Measurements from ENCODE around the gene ZNF467. TPM values are rescaled to one million over a fixed set of nuclear protein-coding genes. Genes with fewer than 3 reads are reported as not detected.

Gene ZNF467
- total RNA-seq, 1 experiment from 2014 or later: 11.3 TPM

DNA sequence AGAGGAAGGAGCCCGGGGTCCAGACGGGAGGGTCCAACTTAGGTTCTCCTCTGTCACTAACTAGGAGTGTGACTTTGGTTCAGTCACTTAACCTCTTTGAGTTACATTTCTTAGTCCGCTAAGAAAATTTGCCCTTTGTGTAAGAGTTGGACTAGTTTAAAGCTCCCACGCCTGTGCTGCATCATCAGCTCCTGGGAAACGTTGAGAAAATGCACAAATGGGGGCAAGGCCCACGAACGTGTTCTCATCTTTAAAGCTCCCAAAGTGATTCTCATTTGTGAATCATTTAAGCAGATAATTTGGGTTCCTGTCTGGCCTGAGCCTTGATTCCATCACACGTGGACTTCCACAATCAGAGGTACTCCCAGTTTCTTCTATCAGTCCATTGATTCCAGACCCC lies 6.3 kb downstream of the ZNF467 start:
- intact Hi-C loops (cut with micrococcal nuclease): no loop called here
- H3K4me3 ChIP-seq (replicated peaks in 1 of 2; ENCODE audit: low read depth in 1 of 2, low read length in 2 of 2): no peak overlapping the region
- H3K4me1 ChIP-seq (ENCODE audit: control insufficient read depth in 1 of 2, insufficient read depth in 2 of 2, low read length in 2 of 2): peaks cover 6 to 10% of the 10 kb centered on the region in 2 experiments; a peak in 3 of 4 replicates
- H3K79me2 ChIP-seq (ENCODE audit: insufficient read depth, low read length): no peaks in the 10 kb centered on the region
- DNase-seq (ENCODE audit: low read depth, low spot score): no peak
- CTCF ChIA-PET: no interaction called here
- H3K36me3 ChIP-seq (ENCODE audit: control insufficient read depth in 1 of 2, insufficient read depth in 2 of 2, low read length in 2 of 2): no peaks in the 10 kb centered on the region
- POLR2A ChIA-PET: no interaction called here
- H3K4me2 ChIP-seq (ENCODE audit: low read length): no peak overlapping the region
- no peaks in the 10 kb centered on the region for H3K9me3 ChIP-seq (ENCODE audit: control insufficient read depth in 1 of 2, insufficient read depth in 1 of 2, low read depth in 1 of 2, low read length in 2 of 2)
- no peak overlapping the region for H2AFZ ChIP-seq (ENCODE audit: low read depth, low read length, poor library complexity, severe bottlenecking)
- H3K9ac ChIP-seq (ENCODE audit: low read length): no peak overlapping the region
- no peak for ATAC-seq
- RAD21 ChIA-PET (ENCODE audit: low non-redundant PET in 1 of 2, low total read pairs in 2 of 2, uncharacterized antibody in 2 of 2, unreplicated experiment in 2 of 2): no interaction called here
- no peak overlapping the region for H3K27ac ChIP-seq (ENCODE audit: low read depth, low read length)
- no peaks in the 10 kb centered on the region for H4K20me1 ChIP-seq (ENCODE audit: insufficient read depth)
- no peaks in the 10 kb centered on the region for H3K27me3 ChIP-seq (ENCODE audit: insufficient read depth, low read length)
- BruUV-seq (replicated peaks): no TSS peak
- no peaks in the 10 kb centered on the region for H3K9me2 ChIP-seq (ENCODE audit: insufficient read depth)
- TF ChIP-seq ZFX (IDR thresholded peaks at IDR 0.05): no peak
- TF ChIP-seq MAX (IDR thresholded peaks at IDR 0.05): no peak
- TF ChIP-seq POLR2AphosphoS5 (IDR thresholded peaks at IDR 0.05; ENCODE audit: low read depth, low read length): no peak
- TF ChIP-seq EZH2 (IDR thresholded peaks at IDR 0.05): no peak
- no peak for TF ChIP-seq ELF1 (IDR thresholded peaks at IDR 0.05; ENCODE audit: borderline replicate concordance, low read depth)
- no peak for TF ChIP-seq JUND (IDR thresholded peaks at IDR 0.05)

GRCh38 chr7:149766135-149766675 lies 7.2 kb downstream of the ZNF467 start:
- CTCF ChIA-PET: no interaction called here
- no peak for DNase-seq (ENCODE audit: low read depth, low spot score)
- H3K79me2 ChIP-seq (ENCODE audit: insufficient read depth, low read length): no peaks in the 10 kb centered on the region
- H3K9me3 ChIP-seq (ENCODE audit: control insufficient read depth in 1 of 2, insufficient read depth in 1 of 2, low read depth in 1 of 2, low read length in 2 of 2): no peaks in the 10 kb centered on the region
- no TSS peak for BruUV-seq (replicated peaks)
- H3K9ac ChIP-seq (ENCODE audit: low read length): no peak overlapping the region
- no peaks in the 10 kb centered on the region for H4K20me1 ChIP-seq (ENCODE audit: insufficient read depth)
- no peak overlapping the region for H3K4me2 ChIP-seq (ENCODE audit: low read length)
- no peak for ATAC-seq
- intact Hi-C loops (cut with micrococcal nuclease): no loop called here
- H3K27ac ChIP-seq (ENCODE audit: low read depth, low read length): no peak overlapping the region
- no peak overlapping the region for H3K4me3 ChIP-seq (replicated peaks in 1 of 2; ENCODE audit: low read depth in 1 of 2, low read length in 2 of 2)
- H2AFZ ChIP-seq (ENCODE audit: low read depth, low read length, poor library complexity, severe bottlenecking): no peak overlapping the region
- H3K9me2 ChIP-seq (ENCODE audit: insufficient read depth): no peaks in the 10 kb centered on the region
- RAD21 ChIA-PET (ENCODE audit: low non-redundant PET in 1 of 2, low total read pairs in 2 of 2, uncharacterized antibody in 2 of 2, unreplicated experiment in 2 of 2): no interaction called here
- no peaks in the 10 kb centered on the region for H3K27me3 ChIP-seq (ENCODE audit: insufficient read depth, low read length)
- H3K4me1 ChIP-seq (ENCODE audit: control insufficient read depth in 1 of 2, insufficient read depth in 2 of 2, low read length in 2 of 2): peaks cover 5 to 6% of the 10 kb centered on the region in 2 experiments; a peak in 3 of 4 replicates
- POLR2A ChIA-PET: no interaction called here
- no peaks in the 10 kb centered on the region for H3K36me3 ChIP-seq (ENCODE audit: control insufficient read depth in 1 of 2, insufficient read depth in 2 of 2, low read length in 2 of 2)
- TF ChIP-seq, protein P1, sequence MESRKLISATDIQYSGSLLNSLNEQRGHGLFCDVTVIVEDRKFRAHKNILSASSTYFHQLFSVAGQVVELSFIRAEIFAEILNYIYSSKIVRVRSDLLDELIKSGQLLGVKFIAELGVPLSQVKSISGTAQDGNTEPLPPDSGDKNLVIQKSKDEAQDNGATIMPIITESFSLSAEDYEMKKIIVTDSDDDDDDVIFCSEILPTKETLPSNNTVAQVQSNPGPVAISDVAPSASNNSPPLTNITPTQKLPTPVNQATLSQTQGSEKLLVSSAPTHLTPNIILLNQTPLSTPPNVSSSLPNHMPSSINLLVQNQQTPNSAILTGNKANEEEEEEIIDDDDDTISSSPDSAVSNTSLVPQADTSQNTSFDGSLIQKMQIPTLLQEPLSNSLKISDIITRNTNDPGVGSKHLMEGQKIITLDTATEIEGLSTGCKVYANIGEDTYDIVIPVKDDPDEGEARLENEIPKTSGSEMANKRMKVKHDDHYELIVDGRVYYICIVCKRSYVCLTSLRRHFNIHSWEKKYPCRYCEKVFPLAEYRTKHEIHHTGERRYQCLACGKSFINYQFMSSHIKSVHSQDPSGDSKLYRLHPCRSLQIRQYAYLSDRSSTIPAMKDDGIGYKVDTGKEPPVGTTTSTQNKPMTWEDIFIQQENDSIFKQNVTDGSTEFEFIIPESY (IDR thresholded peaks at IDR 0.05; ENCODE audit: extremely low read depth, insufficient replicate concordance, low read length): no peak

All from HCT116 (cell line).